B cell (primary cell): ENCODE data around the gene ACR. TPM values are rescaled to one million over a fixed set of nuclear protein-coding genes. Genes with fewer than 3 reads are reported as not detected.
"Not testable (repeated sequence)": the region's sequence is repeated elsewhere in the genome, so short reads cannot be mapped to it uniquely, and the experiment has no call there.

Experiments
- ATAC-seq: fragments of 200-7000 bp; cut with Tn5 transposase; one replicate; pipeline ENCODE4 v1.10.0; 2021; ENCODE audit warnings: low read depth, mild to moderate bottlenecking, moderate number of reproducible peaks, moderate library complexity
- CTCF ChIA-PET: fragments of 350-600 bp; sonication (Branson Sonifier 250); formaldehyde crosslinking; loops from one replicate; lab custom pipeline; 2021; ENCODE audit warnings: antibody characterized with exemption, inconsistent platforms; lab: Charles Lee
- POLR2A ChIA-PET: fragments of 350-600 bp; sonication (Branson Sonifier 250); formaldehyde crosslinking; loops from one replicate; lab custom pipeline; 2021; ENCODE audit warnings: antibody characterized with exemption; lab: Charles Lee
- DNase-seq: peaks from one replicate; pipeline ENCODE4 v3.0.0; 2013
- H2AFZ ChIP-seq: 2 replicates; pipeline ENCODE4 v1.6.1; 2012; ENCODE audit warnings: mild to moderate bottlenecking, low read depth, low read length; ENCODE audit not compliant: insufficient read depth, poor library complexity, severe bottlenecking
- H3K27ac ChIP-seq, 2 donors: 1 replicate in 1 of 2; 2 replicates in 1 of 2; pipeline ENCODE4 v1.5.1; 2012 to 2013; ENCODE audit warnings: low read length in 2 of 2, mild to moderate bottlenecking in 2 of 2, moderate library complexity in 1 of 2
- H3K27me3 ChIP-seq, 4 experiments: fragments of 200-600 bp in 1 of 4; sonication (generic) in 1 of 4; replicated peaks in 1 of 4; 1 replicate in 2 of 4; 2 replicates in 2 of 4; pipeline versions ENCODE4 v1.6.1 to v1.7.0; 2013 to 2016; ENCODE audit warnings: low read length in 3 of 4, mild to moderate bottlenecking in 2 of 4, mixed read lengths in 1 of 4, moderate library complexity in 1 of 4; ENCODE audit not compliant: insufficient read depth in 4 of 4, control insufficient read depth in 3 of 4; ENCODE audit errors: control extremely low read depth in 1 of 4
- H3K36me3 ChIP-seq, 2 experiments: replicated peaks in 1 of 2; 1 replicate in 1 of 2; 2 replicates in 1 of 2; pipeline versions ENCODE4 v1.6.1 to v1.7.1; 2013; ENCODE audit warnings: low read length in 1 of 2; ENCODE audit not compliant: insufficient read depth in 2 of 2, control insufficient read depth in 1 of 2; ENCODE audit errors: control extremely low read depth in 1 of 2, extremely low read depth in 1 of 2
- H3K4me1 ChIP-seq, 2 donors: fragments of 200-600 bp in 1 of 2; sonication (generic) in 1 of 2; 1 replicate in 1 of 2; 2 replicates in 1 of 2; pipeline versions ENCODE4 v1.5.1 to v1.6.1; 2013 to 2017; ENCODE audit warnings: low read length in 2 of 2; ENCODE audit not compliant: control insufficient read depth in 2 of 2, insufficient read depth in 2 of 2
- H3K4me2 ChIP-seq: replicated peaks from 2 replicates; pipeline ENCODE3; 2012; ENCODE audit warnings: mild to moderate bottlenecking, low read depth, low read length; ENCODE audit not compliant: poor library complexity, severe bottlenecking
- H3K4me3 ChIP-seq, 5 experiments: fragments of 200-600 bp in 1 of 5; sonication (generic) in 1 of 5; 1 replicate in 3 of 5; 2 replicates in 2 of 5; pipeline versions ENCODE4 v1.5.1 to v1.7.0; 2011 to 2016; ENCODE audit warnings: low read length in 4 of 5, mild to moderate bottlenecking in 4 of 5, low read depth in 2 of 5, control low read depth in 1 of 5, moderate library complexity in 1 of 5; ENCODE audit not compliant: insufficient read depth in 1 of 5; ENCODE audit errors: control extremely low read depth in 1 of 5, extremely low read depth in 1 of 5
- H3K79me2 ChIP-seq: fragments of 200-600 bp; sonication (generic); one replicate; pipeline ENCODE4 v1.6.0; 2016; ENCODE audit warnings: low read length; ENCODE audit not compliant: control insufficient read depth, insufficient read depth
- H3K9ac ChIP-seq: fragments of 200-600 bp; sonication (generic); 2 replicates; pipeline ENCODE4 v1.6.1; 2017; ENCODE audit warnings: mild to moderate bottlenecking, low read length, moderate library complexity
- H3K9me3 ChIP-seq, 3 donors: one replicate each; pipeline versions ENCODE4 v1.6.1 to v1.7.1; 2013; ENCODE audit warnings: low read length in 2 of 3; ENCODE audit not compliant: control insufficient read depth in 2 of 3, insufficient read depth in 1 of 3; ENCODE audit errors: control extremely low read depth in 1 of 3
- H4K20me1 ChIP-seq: 2 replicates; pipeline ENCODE4 v1.6.0; 2012; ENCODE audit warnings: mild to moderate bottlenecking, low read length; ENCODE audit not compliant: insufficient read depth, control insufficient read depth, poor library complexity, severe bottlenecking
- H3K27ac Mint-ChIP-seq: one replicate; pipeline ENCODE4 v1.8.0; 2021; ENCODE audit warnings: mixed read lengths
- H3K27me3 Mint-ChIP-seq: one replicate; pipeline ENCODE4 v1.8.0; 2021; ENCODE audit warnings: mixed read lengths
- H3K4me1 Mint-ChIP-seq: one replicate; pipeline ENCODE4 v1.8.0; 2021; ENCODE audit warnings: mixed read lengths
- H3K4me3 Mint-ChIP-seq: one replicate; pipeline ENCODE4 v1.8.0; 2021; ENCODE audit warnings: mixed read lengths
- H3K9me3 Mint-ChIP-seq: one replicate; pipeline ENCODE4 v1.8.0; 2022; ENCODE audit warnings: mixed read lengths; ENCODE audit not compliant: insufficient read depth
- WGBS: methylation state at CpG from one replicate; pipeline ENCODE4 v1.1.5; 2013; ENCODE audit warnings: missing lambda C conversion rate; ENCODE audit not compliant: insufficient coverage; 5-methylcytosine and 5-hydroxymethylcytosine counted together
- intact Hi-C: fragments of 100-400 bp; cut with micrococcal nuclease; formaldehyde crosslinking; loops from one replicate; pipeline ENCODE4 v1.10.0; 2022
- polyA plus RNA-seq: library from polyadenylated mRNA; depleted of rRNA; stranded (reverse); fragments of >200 nt; gene quantifications from 2 replicates; pipeline ENCODE4 v1.2.3, GENCODE V29; 2012
- total RNA-seq, 2 donors: library from RNA; stranded (reverse); fragments of 120-200 nt in 1 of 2; gene quantifications; 1 replicate in 1 of 2; 2 replicates in 1 of 2; pipeline versions ENCODE4 v1.2.3 to v1.2.4, GENCODE V29; 2013 to 2022

The ACR gene
- total and polyA plus RNA-seq, 2 donors (not counting 1 experiment from before 2014, with no cell fraction given) = not detected

DNA sequence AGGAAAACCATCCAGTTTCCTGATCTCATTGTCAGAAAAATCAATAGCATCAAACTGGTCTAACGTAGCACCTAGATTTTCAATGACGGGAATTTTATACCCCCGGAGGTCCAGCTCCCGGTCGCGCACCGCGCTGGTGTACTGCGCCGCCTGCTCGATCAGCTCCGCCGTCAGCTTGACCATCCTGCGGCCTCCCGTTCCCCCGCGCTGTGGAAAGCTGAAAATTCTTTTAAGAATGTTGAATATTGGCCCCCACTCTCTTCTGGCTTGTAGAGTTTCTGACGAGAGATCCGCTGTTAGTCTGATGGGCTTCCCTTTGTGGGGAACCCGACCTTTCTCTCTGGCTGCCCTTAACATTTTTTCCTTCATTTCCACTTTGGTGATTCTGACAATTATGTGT is 17.2 kb downstream of the ACR start:
- H3K4me1 Mint-ChIP-seq = peaks cover 10% of the 10 kb centered on the region

GRCh38 chr22:50756406-50756805 is 18.4 kb downstream of the ACR start:
- H2AFZ ChIP-seq, CTCF ChIA-PET, H3K4me1 ChIP-seq, H3K9me3 ChIP-seq, H4K20me1 ChIP-seq, H3K9me3 Mint-ChIP-seq, H3K27me3 Mint-ChIP-seq, DNase-seq, ATAC-seq, intact Hi-C loops, H3K27ac Mint-ChIP-seq, H3K36me3 ChIP-seq, H3K27me3 ChIP-seq, H3K4me2 ChIP-seq, H3K79me2 ChIP-seq, H3K27ac ChIP-seq, POLR2A ChIA-PET: not testable (repeated sequence)
- H3K4me1 Mint-ChIP-seq = peaks cover 10% of the 10 kb centered on the region
- Histone ChIP-seq H3K4me3 (peak overlapping the region in 1 of 5 experiments; percentile 30), H3K9ac (peak overlapping the region; percentile 42)
- 40% methylated on average over 6 of the region's 9 CpGs for WGBS
- peak overlapping the region; percentile 97 for H3K4me3 Mint-ChIP-seq

More for the DNA sequence above, 17.2 kb downstream of the ACR start:
- H3K27ac ChIP-seq, H3K27ac Mint-ChIP-seq, H3K36me3 ChIP-seq, H3K27me3 ChIP-seq, H4K20me1 ChIP-seq, H3K27me3 Mint-ChIP-seq, H3K4me3 ChIP-seq, H3K79me2 ChIP-seq, H2AFZ ChIP-seq, H3K9me3 Mint-ChIP-seq, H3K4me2 ChIP-seq, H3K4me1 ChIP-seq, CTCF ChIA-PET, intact Hi-C loops, H3K9ac ChIP-seq, ATAC-seq, DNase-seq, H3K9me3 ChIP-seq, POLR2A ChIA-PET: not testable (repeated sequence)
- H3K4me3 Mint-ChIP-seq = peak overlapping the region; percentile 41
- no CpG with 5 or more reads among the region's 20 CpGs for WGBS
